ENCODE measurements around the gene CA12.

- TF ChIP-seq POLR2A (IDR thresholded peaks at IDR 0.05; ENCODE audit: low read depth, low read length): no peak
- TF ChIP-seq CTCF (IDR thresholded peaks at IDR 0.05; ENCODE audit: extremely low read depth in 1 of 2, insufficient read depth in 1 of 2, low read depth in 1 of 2, low read length in 2 of 2): no peak
- no peak for TF ChIP-seq MYC (IDR thresholded peaks at IDR 0.05; ENCODE audit: low read depth, low read length)
- TF ChIP-seq JUN (IDR thresholded peaks at IDR 0.05; ENCODE audit: borderline replicate concordance, insufficient read depth, insufficient read length, low read depth): no peak
These were observed 801 bp downstream of the CA12 start for GRCh38 chr15:63380808-63381282.

Measured in endothelial cell of umbilical vein (primary cell).